Stimulated activated CD8-positive, alpha-beta memory T cell treated with anti-CD3 and anti-CD28 coated beads, Interleukin-15, amount 100 ng/mL, for 48 hours (primary cell): ENCODE results near the gene HS3ST6.
"Not testable (repeated sequence)": the region's sequence is repeated elsewhere in the genome, so short reads cannot be mapped to it uniquely, and the experiment has no call there.

Source experiments
- DNase-seq, 2 donors: peaks; one replicate each; pipeline ENCODE4 v3.0.0-alpha.2; 2020; ENCODE audit warnings: low read depth in 2 of 2

Gene HS3ST6

GRCh38 chr16:1926271-1926670 lies 8.1 kb upstream of the HS3ST6 start:
- no peak for DNase-seq

- no peak for DNase-seq
Observed at GRCh38 chr16:1924095-1924494, 5.9 kb upstream of the HS3ST6 start.

- no peak for DNase-seq
Observed at GRCh38 chr16:1923299-1924034, 5.3 kb upstream of the HS3ST6 start.

- no peak for DNase-seq
Observed at GRCh38 chr16:1922357-1922756, 4.1 kb upstream of the HS3ST6 start.

- no peak for DNase-seq
Observed at GRCh38 chr16:1920727-1921171, 2.5 kb upstream of the HS3ST6 start.

GRCh38 chr16:1920122-1920521 lies 1.9 kb upstream of the HS3ST6 start:
- DNase-seq = not testable (repeated sequence)

GRCh38 chr16:1919327-1919998 lies 1.2 kb upstream of the HS3ST6 start:
- DNase-seq = no peak

- DNase-seq = no peak
Observed at GRCh38 chr16:1917665-1918350, 407 bp downstream of the HS3ST6 start.

GRCh38 chr16:1917056-1917664 lies 1.1 kb downstream of the HS3ST6 start:
- DNase-seq = no peak

GRCh38 chr16:1916640-1916990 lies 1.6 kb downstream of the HS3ST6 start:
- DNase-seq = no peak

- DNase-seq = no peak
Observed at GRCh38 chr16:1915732-1916639, 2.2 kb downstream of the HS3ST6 start.

GRCh38 chr16:1914988-1915387 lies 3.2 kb downstream of the HS3ST6 start:
- DNase-seq = no peak

- no peak for DNase-seq
Observed at GRCh38 chr16:1914084-1914608, 4.1 kb downstream of the HS3ST6 start.

- no peak for DNase-seq
Observed at GRCh38 chr16:1913327-1914083, 4.7 kb downstream of the HS3ST6 start.

GRCh38 chr16:1912215-1912543 lies 6.0 kb downstream of the HS3ST6 start:
- DNase-seq = no peak

GRCh38 chr16:1911467-1912214 lies 6.6 kb downstream of the HS3ST6 start:
- DNase-seq = no peak

GRCh38 chr16:1909561-1910231 lies 8.5 kb downstream of the HS3ST6 start:
- no peak for DNase-seq

GRCh38 chr16:1908983-1909382 lies 9.2 kb downstream of the HS3ST6 start:
- no peak for DNase-seq

- DNase-seq = no peak
Observed at GRCh38 chr16:1908184-1908583, 10.0 kb downstream of the HS3ST6 start.
